ENCODE results near the gene EFCAB13. TPM values are rescaled to one million over a fixed set of nuclear protein-coding genes. Genes with fewer than 3 reads are reported as not detected.

The EFCAB13 gene
- polyA plus RNA-seq, 1 donor = 9.4 TPM

DNA sequence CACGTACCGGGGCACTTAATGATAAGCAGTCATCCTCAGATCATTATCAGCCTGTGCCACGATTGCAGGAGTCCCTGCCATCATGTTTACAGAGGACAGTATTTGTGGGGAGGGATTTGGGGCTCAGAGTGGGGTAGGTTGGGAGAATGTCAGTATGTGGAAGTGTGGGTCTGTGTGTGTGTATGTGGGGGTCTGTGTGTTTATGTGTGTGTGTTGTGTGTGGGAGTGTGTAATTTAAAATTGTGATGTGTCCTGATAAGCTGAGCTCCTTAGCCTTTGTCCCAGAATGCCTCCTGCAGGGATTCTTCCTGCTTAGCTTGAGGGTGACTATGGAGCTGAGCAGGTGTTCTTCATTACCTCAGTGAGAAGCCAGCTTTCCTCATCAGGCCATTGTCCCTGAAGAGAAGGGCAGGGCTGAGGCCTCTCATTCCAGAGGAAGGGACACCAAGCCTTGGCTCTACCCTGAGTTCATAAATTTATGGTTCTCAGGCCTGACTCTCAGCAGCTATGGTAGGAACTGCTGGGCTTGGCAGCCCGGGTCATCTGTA, 13.5 kb upstream of the EFCAB13 start:
- no peaks in the 10 kb centered on the region for H3K9me3 ChIP-seq (ENCODE audit: control insufficient read depth, low read depth, low read length)
- WGBS (ENCODE audit: insufficient coverage, low lambda C conversion rate) = no CpG with 5 or more reads among the region's 4 CpGs
- H3K4me3 ChIP-seq (ENCODE audit: low read length) = no peak overlapping the region
- H3K27me3 ChIP-seq (ENCODE audit: control insufficient read depth, insufficient read depth, low read length) = no peaks in the 10 kb centered on the region
- H3K36me3 ChIP-seq (ENCODE audit: control insufficient read depth, insufficient read depth, low read length) = no peaks in the 10 kb centered on the region
- no peak overlapping the region for H3K27ac ChIP-seq (ENCODE audit: low read length)
- H3K4me1 ChIP-seq (ENCODE audit: control insufficient read depth, insufficient read depth, low read length) = peaks cover 2% of the 10 kb centered on the region
- peak in 1 of 2 donors; percentile 34 for DNase-seq

DNA sequence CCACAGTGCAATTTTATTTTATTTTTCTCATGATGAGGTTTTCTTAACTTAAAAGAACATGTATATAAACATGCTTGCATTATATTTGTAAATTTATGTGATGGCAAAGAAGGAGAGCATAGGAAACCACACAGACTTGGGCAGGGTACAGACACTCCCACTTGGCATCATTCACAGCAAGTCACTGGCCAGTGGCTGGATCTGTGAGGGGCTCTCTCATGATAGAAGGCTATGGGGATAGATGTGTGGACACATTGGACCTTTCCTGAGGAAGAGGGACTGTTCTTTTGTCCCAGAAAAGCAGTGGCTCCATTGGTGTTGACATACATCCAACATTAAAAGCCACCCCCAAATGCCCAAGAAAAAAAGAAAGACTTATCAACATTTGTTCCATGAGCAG, 12.3 kb upstream of the EFCAB13 start:
- H3K4me1 ChIP-seq (ENCODE audit: control insufficient read depth, insufficient read depth, low read length) = peaks cover 7% of the 10 kb centered on the region
- H3K36me3 ChIP-seq (ENCODE audit: control insufficient read depth, insufficient read depth, low read length) = no peaks in the 10 kb centered on the region
- no peak overlapping the region for H3K4me3 ChIP-seq (ENCODE audit: low read length)
- DNase-seq = no peak
- no peaks in the 10 kb centered on the region for H3K27me3 ChIP-seq (ENCODE audit: control insufficient read depth, insufficient read depth, low read length)
- H3K9me3 ChIP-seq (ENCODE audit: control insufficient read depth, low read depth, low read length) = no peaks in the 10 kb centered on the region
- H3K27ac ChIP-seq (ENCODE audit: low read length) = no peak overlapping the region

DNA sequence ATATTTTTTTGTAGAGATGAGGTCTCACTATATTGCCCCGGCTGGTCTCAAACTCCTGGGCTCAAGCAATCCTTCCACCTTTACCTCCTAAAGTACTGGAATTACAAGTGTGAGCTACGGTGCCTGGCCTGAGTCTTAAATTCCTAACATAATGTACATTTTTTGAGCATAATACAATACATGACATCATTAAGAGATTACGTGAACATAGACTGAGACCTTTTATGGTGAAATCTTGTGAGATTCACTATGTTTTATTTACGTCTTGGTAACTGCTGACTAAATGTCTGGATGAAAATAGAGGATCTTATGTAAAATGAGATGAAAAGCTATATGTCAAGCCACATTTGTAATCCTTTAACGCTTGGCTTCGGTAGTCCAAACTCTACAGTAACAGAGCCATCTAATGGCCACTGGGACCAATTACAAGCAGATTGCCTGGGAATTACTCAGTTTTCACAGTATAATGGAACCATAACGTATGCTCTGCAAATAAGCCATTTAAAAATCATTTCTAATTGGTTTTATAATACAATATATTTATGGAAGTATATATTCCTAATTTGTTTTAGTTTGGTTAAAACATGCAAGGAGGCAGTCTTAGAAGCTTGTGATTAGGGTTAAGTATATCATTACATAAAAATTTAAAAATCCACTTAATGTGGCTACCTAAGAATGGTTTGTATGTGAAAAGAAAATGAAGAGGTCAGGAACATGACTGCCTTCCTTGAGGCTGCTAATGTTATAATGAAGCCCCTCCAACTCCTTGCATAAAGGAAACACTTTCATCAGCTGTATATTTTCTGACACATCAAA, 8.1 kb upstream of the EFCAB13 start:
- peak overlapping the region; percentile 91 for H3K27ac ChIP-seq (ENCODE audit: low read length)
- H3K4me3 ChIP-seq (ENCODE audit: low read length) = peak overlapping the region; percentile 12
- DNase-seq = peak; percentile 66 to 75
- H3K4me1 ChIP-seq (ENCODE audit: control insufficient read depth, insufficient read depth, low read length) = peaks cover 12% of the 10 kb centered on the region
- no peaks in the 10 kb centered on the region for H3K36me3 ChIP-seq (ENCODE audit: control insufficient read depth, insufficient read depth, low read length)
- H3K9me3 ChIP-seq (ENCODE audit: control insufficient read depth, low read depth, low read length) = peaks cover under 1% of the 10 kb centered on the region
- WGBS (ENCODE audit: insufficient coverage, low lambda C conversion rate) = no CpG with 5 or more reads among the region's 7 CpGs
- no peaks in the 10 kb centered on the region for H3K27me3 ChIP-seq (ENCODE audit: control insufficient read depth, insufficient read depth, low read length)

DNA sequence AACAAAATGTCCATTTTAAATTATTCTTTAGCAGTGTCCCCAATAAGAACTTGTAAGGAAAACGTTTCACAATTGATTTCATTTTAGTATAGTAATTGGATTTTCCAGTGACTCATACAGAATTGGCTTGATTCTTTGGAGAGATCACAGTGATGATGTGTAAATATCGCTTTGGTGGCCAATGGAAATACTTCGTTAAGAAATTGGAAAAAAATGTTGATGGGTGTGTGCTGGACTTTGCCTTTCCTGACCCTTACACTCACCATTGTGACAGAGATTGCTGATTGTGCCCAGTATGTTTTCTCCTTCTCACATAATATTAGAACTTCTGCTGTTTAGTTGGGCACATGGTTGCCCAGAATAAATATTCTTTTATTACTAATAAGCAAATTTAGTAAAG, 7.4 kb upstream of the EFCAB13 start:
- no peaks in the 10 kb centered on the region for H3K36me3 ChIP-seq (ENCODE audit: control insufficient read depth, insufficient read depth, low read length)
- no peak overlapping the region for H3K4me3 ChIP-seq (ENCODE audit: low read length)
- peaks cover 12% of the 10 kb centered on the region for H3K4me1 ChIP-seq (ENCODE audit: control insufficient read depth, insufficient read depth, low read length)
- H3K9me3 ChIP-seq (ENCODE audit: control insufficient read depth, low read depth, low read length) = peaks cover 3% of the 10 kb centered on the region
- peak overlapping the region; percentile 91 for H3K27ac ChIP-seq (ENCODE audit: low read length)
- WGBS (ENCODE audit: insufficient coverage, low lambda C conversion rate) = 0% methylated on average over 1 of the region's 3 CpGs
- H3K27me3 ChIP-seq (ENCODE audit: control insufficient read depth, insufficient read depth, low read length) = no peaks in the 10 kb centered on the region
- DNase-seq = peak; percentile 84 to 92

DNA sequence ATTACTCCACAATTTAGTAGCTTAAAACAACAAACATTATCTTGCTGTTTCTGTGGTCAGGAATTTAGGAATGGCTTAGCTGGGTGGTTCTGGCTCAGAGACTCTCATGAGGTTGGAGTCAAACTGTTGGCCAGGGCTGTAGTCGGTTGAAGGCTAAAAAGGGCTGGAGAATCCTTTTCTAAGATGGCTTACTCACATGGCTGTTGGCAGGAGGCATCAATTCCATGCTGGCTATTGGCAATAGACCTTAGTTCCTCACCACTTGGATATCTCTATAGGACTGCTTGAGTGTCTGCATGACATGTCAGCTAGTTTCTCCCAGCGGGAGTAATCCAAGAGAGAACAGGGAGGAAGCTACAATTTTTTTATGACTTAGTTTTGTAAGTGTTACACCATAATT, 6.6 kb upstream of the EFCAB13 start:
- Histone ChIP-seq H3K4me3 (ENCODE audit: low read length) (no peak overlapping the region), H3K27ac (ENCODE audit: low read length) (peak overlapping the region; percentile 91), H3K36me3 (ENCODE audit: control insufficient read depth, insufficient read depth, low read length) (no peaks in the 10 kb centered on the region), H3K4me1 (ENCODE audit: control insufficient read depth, insufficient read depth, low read length) (peaks cover 12% of the 10 kb centered on the region), H3K9me3 (ENCODE audit: control insufficient read depth, low read depth, low read length) (peaks cover 3% of the 10 kb centered on the region), H3K27me3 (ENCODE audit: control insufficient read depth, insufficient read depth, low read length) (no peaks in the 10 kb centered on the region)
- no CpG with 5 or more reads among the region's 2 CpGs for WGBS (ENCODE audit: insufficient coverage, low lambda C conversion rate)
- no peak for DNase-seq

DNA sequence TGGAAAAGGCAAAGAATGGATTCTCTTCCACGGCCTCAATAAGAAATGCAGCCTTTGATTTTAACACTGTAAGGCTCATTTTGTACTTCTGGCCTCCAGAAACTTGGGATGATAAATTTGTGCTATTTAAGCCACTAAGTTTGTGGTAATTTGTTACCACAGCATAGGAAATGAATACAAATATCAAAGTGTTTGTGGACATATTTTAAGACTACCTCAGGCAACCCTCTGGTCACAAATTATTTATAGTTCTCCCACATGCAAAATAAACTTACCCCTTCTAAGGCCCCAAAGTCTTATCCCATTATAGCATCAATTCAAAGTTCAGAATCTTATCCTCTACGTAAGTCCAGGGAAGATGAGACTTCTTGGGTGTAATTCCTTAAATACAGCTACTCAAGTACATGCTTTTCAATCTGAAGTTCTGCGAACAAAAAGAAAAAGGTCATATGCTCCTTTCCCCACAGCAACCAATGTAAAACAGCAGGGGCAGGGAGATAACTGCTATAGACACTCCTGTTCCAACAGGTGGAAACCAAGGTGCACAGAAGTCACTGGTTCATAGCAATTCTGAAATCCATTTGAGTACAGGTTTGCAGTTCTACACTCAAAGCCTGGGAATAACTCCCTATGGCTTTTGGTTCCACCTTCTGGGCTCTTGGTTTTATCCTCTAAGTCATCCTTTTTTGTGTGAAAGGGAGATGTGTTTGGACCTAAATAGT, 5.4 kb upstream of the EFCAB13 start:
- DNase-seq = no peak
- no peaks in the 10 kb centered on the region for H3K36me3 ChIP-seq (ENCODE audit: control insufficient read depth, insufficient read depth, low read length)
- H3K27me3 ChIP-seq (ENCODE audit: control insufficient read depth, insufficient read depth, low read length) = no peaks in the 10 kb centered on the region
- peaks cover 12% of the 10 kb centered on the region for H3K4me1 ChIP-seq (ENCODE audit: control insufficient read depth, insufficient read depth, low read length)
- H3K9me3 ChIP-seq (ENCODE audit: control insufficient read depth, low read depth, low read length) = peaks cover 3% of the 10 kb centered on the region
- no CpG with 5 or more reads among the region's 3 CpGs for WGBS (ENCODE audit: insufficient coverage, low lambda C conversion rate)
- H3K4me3 ChIP-seq (ENCODE audit: low read length) = no peak overlapping the region
- no peak overlapping the region for H3K27ac ChIP-seq (ENCODE audit: low read length)

DNA sequence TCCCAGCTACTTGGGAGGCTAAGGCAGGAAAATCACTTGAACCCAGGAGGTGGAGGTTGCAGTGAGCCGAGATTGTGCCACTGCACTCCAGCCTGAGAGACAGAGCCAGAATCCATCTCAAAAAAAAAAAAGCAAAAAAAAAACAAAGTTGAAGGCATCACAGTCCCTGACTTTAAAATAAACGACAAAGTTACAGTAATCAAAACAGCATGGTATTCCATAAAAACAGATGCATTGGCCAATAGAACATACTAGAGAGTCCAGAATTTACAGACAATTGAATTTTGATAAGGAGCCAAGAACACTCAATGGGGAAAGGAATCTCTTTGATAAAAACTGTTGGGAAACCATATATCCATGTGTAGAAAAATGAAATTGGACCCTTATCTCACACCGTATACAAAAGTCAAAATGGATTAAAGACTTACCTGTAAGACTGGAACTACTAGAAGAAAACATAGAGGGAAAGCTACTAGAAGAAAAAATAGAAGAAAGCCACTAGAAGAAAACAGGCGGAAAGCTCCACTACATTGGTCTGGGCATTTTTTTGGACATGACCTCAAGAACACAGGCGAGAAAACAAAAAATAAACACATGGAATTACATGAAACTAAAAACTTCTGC, 2.8 kb upstream of the EFCAB13 start:
- Histone ChIP-seq H3K36me3 (ENCODE audit: control insufficient read depth, insufficient read depth, low read length) (no peaks in the 10 kb centered on the region), H3K4me1 (ENCODE audit: control insufficient read depth, insufficient read depth, low read length) (peaks cover 10% of the 10 kb centered on the region), H3K4me3 (ENCODE audit: low read length) (no peak overlapping the region), H3K27me3 (ENCODE audit: control insufficient read depth, insufficient read depth, low read length) (no peaks in the 10 kb centered on the region), H3K9me3 (ENCODE audit: control insufficient read depth, low read depth, low read length) (peaks cover 3% of the 10 kb centered on the region), H3K27ac (ENCODE audit: low read length) (no peak overlapping the region)
- 90% methylated on average over 5 of the region's 5 CpGs for WGBS (ENCODE audit: insufficient coverage, low lambda C conversion rate)
- DNase-seq = no peak

DNA sequence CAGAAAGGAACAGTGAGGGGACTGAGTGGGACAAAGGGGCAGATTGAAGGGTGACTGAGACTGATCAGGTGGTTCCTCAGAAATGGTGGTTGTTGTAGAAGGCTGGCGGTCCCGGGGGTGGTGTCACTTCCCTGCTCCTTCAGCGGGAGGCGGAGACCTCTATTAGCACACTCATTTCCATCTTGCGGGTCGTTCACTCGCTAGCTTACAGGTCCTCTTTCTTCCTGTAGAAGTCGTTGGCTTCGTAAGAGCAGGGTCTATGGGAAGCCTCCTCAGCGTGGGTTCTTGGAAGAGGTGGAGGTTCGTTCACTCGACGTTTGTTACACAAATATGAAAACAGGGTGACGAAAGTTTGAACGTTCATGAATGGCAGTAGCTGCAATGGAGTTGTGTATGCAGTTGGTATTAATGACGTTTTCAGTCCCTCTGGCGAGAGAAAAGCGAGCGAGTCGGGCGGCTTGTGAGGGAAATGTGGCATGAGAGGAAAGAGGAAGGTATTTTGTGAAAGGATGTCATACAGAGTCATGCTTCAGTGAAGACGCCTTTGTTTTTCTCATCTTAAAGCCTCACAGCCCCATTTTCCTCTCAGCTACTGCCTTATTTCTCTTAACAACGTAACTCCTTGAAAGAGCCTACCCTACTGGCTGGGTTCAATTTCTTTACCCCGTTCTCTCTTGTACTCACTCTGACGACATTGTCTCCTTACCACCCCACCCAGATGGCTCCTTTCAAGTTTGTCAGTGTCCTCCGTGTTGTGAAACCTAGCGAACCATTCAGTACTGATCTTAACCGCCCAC, 667 bp downstream of the EFCAB13 start:
- no peaks in the 10 kb centered on the region for H3K4me1 ChIP-seq (ENCODE audit: control insufficient read depth, insufficient read depth, low read length)
- peak overlapping the region; percentile 90 for H3K4me3 ChIP-seq (ENCODE audit: low read length)
- H3K27ac ChIP-seq (ENCODE audit: low read length) = peak overlapping the region; percentile 93
- WGBS (ENCODE audit: insufficient coverage, low lambda C conversion rate) = 9% methylated on average over 6 of the region's 28 CpGs
- H3K27me3 ChIP-seq (ENCODE audit: control insufficient read depth, insufficient read depth, low read length) = no peaks in the 10 kb centered on the region
- peak; percentile 57 to 79 for DNase-seq
- peaks cover 3% of the 10 kb centered on the region for H3K9me3 ChIP-seq (ENCODE audit: control insufficient read depth, low read depth, low read length)
- no peaks in the 10 kb centered on the region for H3K36me3 ChIP-seq (ENCODE audit: control insufficient read depth, insufficient read depth, low read length)

DNA sequence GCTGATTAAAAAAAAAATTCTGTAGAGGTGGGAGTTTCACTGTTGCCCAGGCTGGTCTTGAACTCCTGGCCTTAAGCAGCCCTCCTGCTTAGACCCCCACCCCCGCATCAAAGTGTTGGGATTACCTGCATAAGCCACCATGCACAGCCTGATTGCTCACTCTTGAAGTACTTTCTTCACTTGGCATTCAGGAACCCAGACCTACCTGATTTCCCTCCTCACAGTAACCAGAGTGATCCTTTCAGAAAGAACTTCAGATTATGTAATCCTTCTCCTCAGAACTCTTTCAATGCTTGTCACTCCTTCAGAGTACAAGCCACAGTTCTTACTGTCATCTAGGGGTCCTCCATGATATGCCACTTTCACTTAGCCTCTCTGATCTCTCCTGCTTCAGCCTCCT, 1.4 kb downstream of the EFCAB13 start:
- no peak for DNase-seq
- no peak overlapping the region for H3K4me3 ChIP-seq (ENCODE audit: low read length)
- H3K27me3 ChIP-seq (ENCODE audit: control insufficient read depth, insufficient read depth, low read length) = no peaks in the 10 kb centered on the region
- no peaks in the 10 kb centered on the region for H3K36me3 ChIP-seq (ENCODE audit: control insufficient read depth, insufficient read depth, low read length)
- no peaks in the 10 kb centered on the region for H3K4me1 ChIP-seq (ENCODE audit: control insufficient read depth, insufficient read depth, low read length)
- no peak overlapping the region for H3K27ac ChIP-seq (ENCODE audit: low read length)
- WGBS (ENCODE audit: insufficient coverage, low lambda C conversion rate) = no CpG with 5 or more reads among the region's 1 CpG
- peaks cover 3% of the 10 kb centered on the region for H3K9me3 ChIP-seq (ENCODE audit: control insufficient read depth, low read depth, low read length)

DNA sequence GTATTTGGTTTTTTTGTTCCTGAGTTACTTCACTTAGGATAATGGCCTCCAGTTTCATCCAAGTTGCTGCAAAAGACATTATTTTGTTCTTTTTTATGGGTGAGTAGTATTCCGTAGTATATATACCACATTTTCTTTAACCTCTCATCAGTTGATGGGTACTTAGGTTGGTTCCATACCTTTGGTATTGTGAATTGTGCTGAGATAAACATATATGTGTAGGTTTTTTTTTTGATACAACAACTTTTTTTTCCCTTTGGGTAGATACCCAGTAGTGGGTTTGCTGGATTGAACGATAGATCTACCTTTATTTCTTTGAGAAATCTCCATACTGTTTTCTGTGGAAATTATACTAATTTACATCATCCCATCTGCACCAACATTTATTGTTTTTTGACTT, 6.8 kb downstream of the EFCAB13 start:
- Histone ChIP-seq H3K27me3 (ENCODE audit: control insufficient read depth, insufficient read depth, low read length) (no peaks in the 10 kb centered on the region), H3K4me3 (ENCODE audit: low read length) (no peak overlapping the region), H3K36me3 (ENCODE audit: control insufficient read depth, insufficient read depth, low read length) (no peaks in the 10 kb centered on the region), H3K4me1 (ENCODE audit: control insufficient read depth, insufficient read depth, low read length) (no peaks in the 10 kb centered on the region), H3K27ac (ENCODE audit: low read length) (no peak overlapping the region), H3K9me3 (ENCODE audit: control insufficient read depth, low read depth, low read length) (no peaks in the 10 kb centered on the region)
- DNase-seq = no peak
- 100% methylated on average over 1 of the region's 2 CpGs for WGBS (ENCODE audit: insufficient coverage, low lambda C conversion rate)

Measured in large intestine (tissue), 3 donors.